GM19395 (cell line): ENCODE results near the gene ADAMTS12.
"Not testable (repeated sequence)": the region's sequence is repeated elsewhere in the genome, so short reads cannot be mapped to it uniquely, and the experiment has no call there.

Source experiments
- ATAC-seq: cut with Tn5 transposase; IDR thresholded peaks from one replicate; pipeline ENCODE4 v1.9.1; 2021; ENCODE audit warnings: mild to moderate bottlenecking, moderate library complexity; ENCODE audit not compliant: unreplicated experiment

Gene ADAMTS12

GRCh38 chr5:33537240-33537639 lies 354.6 kb downstream of the ADAMTS12 start:
- no peak for ATAC-seq

- no peak for ATAC-seq
Measured at GRCh38 chr5:33536802-33537201, 355.0 kb downstream of the ADAMTS12 start.

- ATAC-seq: no peak
Measured at GRCh38 chr5:33531824-33532223, 360.0 kb downstream of the ADAMTS12 start.

- ATAC-seq: no peak
Measured at GRCh38 chr5:33531037-33531298, 360.8 kb downstream of the ADAMTS12 start.

GRCh38 chr5:33530183-33531036 lies 361.4 kb downstream of the ADAMTS12 start:
- ATAC-seq: no peak

- ATAC-seq: no peak
Measured at GRCh38 chr5:33527696-33528095, 364.1 kb downstream of the ADAMTS12 start.

- no peak for ATAC-seq
Measured at GRCh38 chr5:33526755-33527154, 365.0 kb downstream of the ADAMTS12 start.

GRCh38 chr5:33524476-33524875 lies 367.3 kb downstream of the ADAMTS12 start:
- no peak for ATAC-seq

- no peak for ATAC-seq
Measured at GRCh38 chr5:33523208-33523771, 368.5 kb downstream of the ADAMTS12 start.

GRCh38 chr5:33516421-33516820 lies 375.4 kb downstream of the ADAMTS12 start:
- ATAC-seq: no peak

- not testable (repeated sequence) for ATAC-seq
Measured at GRCh38 chr5:33515366-33515765, 376.4 kb downstream of the ADAMTS12 start.

- ATAC-seq: no peak
Measured at GRCh38 chr5:33513462-33514185, 378.2 kb downstream of the ADAMTS12 start.

- no peak for ATAC-seq
Measured at GRCh38 chr5:33509036-33509435, 382.8 kb downstream of the ADAMTS12 start.

- no peak for ATAC-seq
Measured at GRCh38 chr5:33507426-33507825, 384.4 kb downstream of the ADAMTS12 start.

GRCh38 chr5:33504570-33504969 lies 387.2 kb downstream of the ADAMTS12 start:
- ATAC-seq: no peak

- ATAC-seq: no peak
Measured at GRCh38 chr5:33501899-33502298, 389.9 kb downstream of the ADAMTS12 start.

GRCh38 chr5:33501260-33501659 lies 390.5 kb downstream of the ADAMTS12 start:
- no peak for ATAC-seq

- ATAC-seq: no peak
Measured at GRCh38 chr5:33494466-33494865, 397.3 kb downstream of the ADAMTS12 start.

- no peak for ATAC-seq
Measured at GRCh38 chr5:33491941-33492340, 399.8 kb downstream of the ADAMTS12 start.

GRCh38 chr5:33490071-33490665 lies 401.6 kb downstream of the ADAMTS12 start:
- ATAC-seq: no peak

GRCh38 chr5:33489481-33490067 lies 402.2 kb downstream of the ADAMTS12 start:
- no peak for ATAC-seq
